Central memory CD8-positive, alpha-beta T cell (primary cell): Measurements from ENCODE around the gene RAB17.

Experiments
- ATAC-seq: fragments of 150-1000 bp; cut with Tn5 transposase; replicated peaks from 2 replicates; pipeline ENCODE4 v1.10.0; 2022; ENCODE audit warnings: mild to moderate bottlenecking, moderate FRiP score, moderate number of reproducible peaks; ENCODE audit not compliant: poor library complexity, severe bottlenecking; ENCODE audit errors: extremely low read depth
- DNase-seq, 2 donors: peaks; one replicate each; pipeline ENCODE4 v3.0.0; 2021; ENCODE audit warnings: low spot score in 2 of 2
- H3K27ac Mint-ChIP-seq: one replicate; pipeline ENCODE4 v1.8.0; 2022; ENCODE audit warnings: low read depth, mild to moderate bottlenecking, moderate library complexity, mixed read lengths
- H3K27me3 Mint-ChIP-seq: one replicate; pipeline ENCODE4 v1.8.0; 2022; ENCODE audit warnings: mixed read lengths
- H3K36me3 Mint-ChIP-seq: one replicate; pipeline ENCODE4 v1.8.0; 2022; ENCODE audit warnings: mild to moderate bottlenecking, moderate library complexity, mixed read lengths; ENCODE audit not compliant: insufficient read depth
- H3K4me1 Mint-ChIP-seq: one replicate; pipeline ENCODE4 v1.8.0; 2022; ENCODE audit warnings: mixed read lengths
- H3K4me3 Mint-ChIP-seq: one replicate; pipeline ENCODE4 v1.8.0; 2022; ENCODE audit warnings: mild to moderate bottlenecking, moderate library complexity, mixed read lengths
- H3K9me3 Mint-ChIP-seq: one replicate; pipeline ENCODE4 v1.8.0; 2022; ENCODE audit warnings: mixed read lengths

The RAB17 gene

DNA sequence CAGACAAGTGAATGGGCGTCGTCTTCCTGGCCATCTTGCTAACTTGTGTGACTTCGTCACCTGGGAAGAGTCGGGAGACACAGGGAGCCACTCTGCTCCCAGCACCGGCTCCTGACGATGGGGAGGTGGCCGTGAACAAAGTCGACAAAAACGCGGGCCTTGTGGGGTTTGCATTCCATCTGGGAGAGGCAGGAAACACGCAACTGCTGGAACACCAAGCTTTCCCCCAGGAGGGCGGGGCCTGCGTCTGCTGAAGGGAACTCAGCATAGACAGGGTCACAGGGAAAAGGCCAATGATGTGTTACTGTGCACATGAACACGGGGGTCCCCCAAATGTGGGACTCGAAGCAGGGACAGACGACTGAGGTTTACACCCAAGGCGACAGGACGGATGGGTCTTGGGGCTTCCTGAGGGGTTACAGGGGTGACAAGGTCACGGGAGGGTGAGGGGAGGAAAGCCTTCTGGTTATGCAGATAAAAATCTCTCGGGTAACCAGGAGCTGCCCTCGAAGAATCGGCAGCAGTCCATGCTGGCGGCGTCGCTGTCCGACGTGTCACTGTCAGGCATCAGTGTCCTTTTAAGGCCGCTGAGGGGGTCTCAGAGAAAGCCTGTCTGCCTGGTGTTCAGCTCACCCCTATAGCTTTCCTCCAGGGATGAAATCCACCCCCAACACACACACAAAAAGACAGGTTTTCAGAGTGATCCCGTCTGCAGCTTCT, 52.4 kb downstream of the RAB17 start:
- no peak overlapping the region for H3K4me3 Mint-ChIP-seq
- no peaks in the 10 kb centered on the region for H3K4me1 Mint-ChIP-seq
- H3K27ac Mint-ChIP-seq: no peak overlapping the region
- no peak for DNase-seq
- no peaks in the 10 kb centered on the region for H3K9me3 Mint-ChIP-seq
- ATAC-seq: no peak
- H3K27me3 Mint-ChIP-seq: peaks cover 58% of the 10 kb centered on the region
- H3K36me3 Mint-ChIP-seq: no peaks in the 10 kb centered on the region

DNA sequence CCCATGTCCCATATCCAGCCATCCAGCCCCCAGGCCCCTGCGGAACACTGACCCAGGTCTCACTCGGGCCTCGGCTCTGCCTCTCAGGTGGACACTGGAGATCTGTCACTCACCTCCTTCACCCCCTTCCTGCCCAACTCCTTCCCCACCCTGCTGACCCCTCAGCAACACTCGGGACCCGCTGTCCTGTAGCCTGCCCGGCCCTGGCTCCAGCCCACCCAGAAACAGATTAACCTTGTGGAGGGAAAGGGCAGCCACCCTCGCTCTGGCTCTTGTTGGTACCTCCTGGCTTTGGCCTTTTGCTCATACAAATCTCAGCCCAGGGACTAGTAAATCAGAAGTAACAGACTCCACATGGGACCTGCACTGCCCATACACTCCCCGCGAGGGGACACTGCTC, 53.9 kb downstream of the RAB17 start:
- Mint-ChIP-seq H3K4me1 (no peaks in the 10 kb centered on the region), H3K4me3 (no peak overlapping the region), H3K9me3 (no peaks in the 10 kb centered on the region), H3K27me3 (peaks cover 53% of the 10 kb centered on the region), H3K36me3 (no peaks in the 10 kb centered on the region), H3K27ac (no peak overlapping the region)
- no peak for ATAC-seq
- no peak for DNase-seq

DNA sequence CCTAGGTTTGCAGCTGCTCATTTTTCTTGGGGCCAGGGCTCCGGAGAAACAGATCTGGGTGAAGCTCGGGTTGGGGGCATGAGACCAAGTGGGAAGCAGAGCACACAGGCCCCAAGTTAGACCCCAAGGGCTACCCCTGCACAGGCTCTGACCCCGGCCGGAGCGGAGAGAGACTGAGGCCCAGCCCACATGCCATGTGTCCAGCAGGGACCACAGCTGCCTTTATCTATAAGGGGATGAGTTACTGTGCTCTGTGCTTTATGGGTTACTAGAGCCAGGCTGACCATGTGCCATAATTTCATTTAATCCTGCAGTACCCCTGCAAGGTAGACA, 54.5 kb downstream of the RAB17 start:
- Mint-ChIP-seq H3K27me3 (peaks cover 47% of the 10 kb centered on the region), H3K4me3 (no peak overlapping the region), H3K4me1 (no peaks in the 10 kb centered on the region), H3K9me3 (no peaks in the 10 kb centered on the region), H3K27ac (no peak overlapping the region), H3K36me3 (no peaks in the 10 kb centered on the region)
- no peak for DNase-seq
- ATAC-seq: no peak

- Mint-ChIP-seq H3K36me3 (no peaks in the 10 kb centered on the region), H3K9me3 (no peaks in the 10 kb centered on the region), H3K27me3 (peaks cover 46% of the 10 kb centered on the region), H3K4me1 (no peaks in the 10 kb centered on the region), H3K27ac (no peak overlapping the region), H3K4me3 (no peak overlapping the region)
- no peak for ATAC-seq
- DNase-seq: no peak
Observed at GRCh38 chr2:237535385-237536082, 55.0 kb downstream of the RAB17 start.

DNA sequence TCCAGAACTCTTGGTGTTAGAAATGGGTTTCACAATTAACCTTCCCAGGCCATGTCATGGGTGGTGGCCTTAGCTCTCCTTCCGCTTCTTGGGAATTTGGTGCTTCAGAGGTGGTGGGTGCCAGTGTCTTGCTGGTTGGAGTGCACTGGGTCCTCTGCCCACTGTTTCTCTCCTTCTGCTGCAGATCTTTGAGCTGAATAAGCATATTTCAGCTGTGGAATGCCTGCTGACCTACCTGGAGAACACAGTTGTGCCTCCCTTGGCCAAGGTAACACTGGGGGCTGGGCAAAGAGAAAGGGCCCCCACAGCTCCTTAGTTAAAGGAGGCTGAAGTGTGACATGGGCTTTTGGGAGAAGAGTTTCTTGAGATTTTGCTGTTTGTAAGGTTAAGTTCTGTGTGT, 56.2 kb downstream of the RAB17 start:
- Mint-ChIP-seq H3K27ac (no peak overlapping the region), H3K4me3 (no peak overlapping the region), H3K27me3 (peaks cover 39% of the 10 kb centered on the region), H3K9me3 (no peaks in the 10 kb centered on the region), H3K36me3 (no peaks in the 10 kb centered on the region), H3K4me1 (no peaks in the 10 kb centered on the region)
- ATAC-seq (no peak), DNase-seq (no peak)

- DNase-seq (no peak), ATAC-seq (no peak)
- Mint-ChIP-seq H3K27ac (no peak overlapping the region), H3K36me3 (no peaks in the 10 kb centered on the region), H3K27me3 (peaks cover 33% of the 10 kb centered on the region), H3K9me3 (no peaks in the 10 kb centered on the region), H3K4me3 (no peak overlapping the region), H3K4me1 (no peaks in the 10 kb centered on the region)
Observed at GRCh38 chr2:237533668-237534161, 56.8 kb downstream of the RAB17 start.

- Mint-ChIP-seq H3K9me3 (no peaks in the 10 kb centered on the region), H3K4me3 (no peak overlapping the region), H3K27ac (no peak overlapping the region), H3K27me3 (peaks cover 17% of the 10 kb centered on the region), H3K4me1 (no peaks in the 10 kb centered on the region), H3K36me3 (no peaks in the 10 kb centered on the region)
- no peak for DNase-seq
- ATAC-seq: no peak
Observed at GRCh38 chr2:237532160-237532559, 58.4 kb downstream of the RAB17 start.

DNA sequence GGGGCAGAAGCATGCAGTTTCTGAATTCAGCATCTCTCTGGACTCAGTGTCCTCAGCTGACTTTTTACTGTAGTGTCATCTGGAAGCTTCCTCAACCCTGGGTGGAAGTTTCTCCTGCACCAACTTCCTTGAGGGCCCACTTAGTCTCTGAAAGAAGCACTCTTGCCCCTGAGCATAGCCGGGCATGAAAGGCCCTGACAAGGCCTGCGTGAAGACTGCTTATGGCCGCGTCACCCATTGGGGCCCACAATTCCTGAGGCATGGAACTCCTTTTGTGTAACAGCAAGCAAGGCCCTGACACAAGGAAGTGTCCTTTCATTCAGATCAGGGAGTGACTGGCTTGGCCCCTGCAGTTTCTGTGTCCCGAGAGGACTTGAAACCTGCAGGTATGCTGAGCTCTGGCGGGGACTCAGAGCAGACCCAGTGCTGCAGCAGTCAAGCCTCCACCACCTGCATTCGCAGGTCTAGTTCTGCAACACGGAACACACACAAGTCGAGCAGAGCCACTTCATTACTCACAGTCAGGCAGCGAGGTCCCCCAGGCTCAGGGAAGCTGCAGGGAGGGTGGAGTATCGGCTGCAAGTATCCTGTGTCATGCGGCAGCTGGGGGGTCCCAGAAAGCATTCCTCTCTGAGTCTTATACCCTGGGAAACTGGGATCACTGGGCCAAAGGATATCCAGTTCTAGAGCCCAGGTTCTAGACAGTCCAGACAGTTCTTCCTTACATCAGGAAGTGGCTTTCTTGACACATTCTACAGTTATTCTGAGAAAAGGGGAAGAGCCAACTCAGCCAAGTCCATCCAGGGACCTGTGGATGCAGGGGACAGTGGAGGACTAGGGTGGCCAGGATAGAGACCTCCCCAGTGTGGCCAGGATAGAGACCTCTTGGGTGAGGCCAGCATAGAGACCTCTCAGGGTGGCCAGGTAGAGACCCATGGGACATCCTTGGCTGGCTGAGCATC, 59.8 kb downstream of the RAB17 start:
- no peak for ATAC-seq
- Mint-ChIP-seq H3K9me3 (no peaks in the 10 kb centered on the region), H3K27ac (no peak overlapping the region), H3K4me3 (no peak overlapping the region), H3K27me3 (peaks cover 3% of the 10 kb centered on the region), H3K36me3 (no peaks in the 10 kb centered on the region), H3K4me1 (no peaks in the 10 kb centered on the region)
- no peak for DNase-seq

DNA sequence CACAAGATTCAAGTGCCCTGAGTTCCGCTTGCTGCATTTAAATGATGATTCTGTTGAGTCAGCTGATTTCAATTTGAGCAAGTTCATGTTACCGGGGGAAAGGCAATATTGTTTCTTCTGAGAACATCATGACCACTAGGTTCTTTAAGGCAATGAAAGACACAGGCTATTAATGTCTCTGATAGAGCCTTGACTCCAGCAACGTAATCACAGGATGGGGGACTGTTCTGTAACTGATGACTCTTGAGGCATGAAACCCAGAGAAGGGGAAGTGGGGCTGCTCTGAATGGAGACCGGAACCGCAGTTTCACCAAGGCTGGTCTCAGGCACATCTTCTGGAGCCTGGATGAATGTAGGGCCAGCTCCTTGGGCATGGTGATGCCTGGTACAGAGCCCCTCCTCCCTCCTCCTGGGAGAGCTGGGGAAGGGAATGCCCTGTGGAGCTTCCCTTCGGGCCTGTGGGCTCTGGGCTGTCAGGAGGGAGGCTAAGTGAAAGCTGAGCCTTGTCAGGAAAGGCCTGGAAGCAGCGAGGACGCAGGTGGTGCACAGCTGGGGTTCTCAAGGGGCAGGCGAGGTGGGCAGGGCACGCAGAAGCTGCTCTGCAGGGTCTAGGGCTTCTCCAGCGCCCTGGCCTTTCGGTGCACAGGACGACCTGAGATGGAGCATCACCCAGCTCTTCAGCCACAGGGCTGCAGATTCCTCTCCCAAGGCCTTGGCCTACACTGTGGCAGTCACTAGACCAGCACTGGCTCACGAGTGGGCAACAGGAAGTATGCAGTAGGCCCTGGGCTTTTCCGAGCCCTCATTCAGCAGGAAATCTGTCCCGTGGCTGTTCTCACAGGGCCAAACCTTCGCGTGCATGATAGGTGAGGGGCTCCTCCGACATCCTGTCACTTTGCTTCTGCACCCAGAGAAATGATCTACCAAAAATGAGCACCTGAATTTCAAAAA, 60.8 kb downstream of the RAB17 start:
- DNase-seq (no peak), ATAC-seq (no peak)
- Mint-ChIP-seq H3K27me3 (no peaks in the 10 kb centered on the region), H3K4me1 (no peaks in the 10 kb centered on the region), H3K36me3 (no peaks in the 10 kb centered on the region), H3K27ac (no peak overlapping the region), H3K4me3 (no peak overlapping the region), H3K9me3 (no peaks in the 10 kb centered on the region)

DNA sequence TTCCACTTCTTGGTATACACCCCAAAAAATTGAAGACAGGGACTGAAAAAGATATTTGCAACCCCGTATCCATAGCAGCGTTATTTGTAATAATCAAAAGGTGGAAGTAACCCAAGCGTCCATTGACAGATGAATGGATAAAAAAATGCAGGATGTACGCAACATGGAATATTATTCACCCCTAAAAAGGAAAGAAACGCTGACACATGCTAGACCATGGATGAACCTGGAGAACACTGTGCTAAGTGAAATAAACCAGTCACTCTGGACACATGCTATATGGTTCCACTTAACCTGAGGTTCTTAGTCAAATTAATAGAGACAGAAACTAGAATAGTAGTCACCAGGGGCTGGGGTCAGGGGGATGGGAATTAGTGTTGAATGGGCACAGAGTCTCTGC, 62.8 kb downstream of the RAB17 start:
- no peaks in the 10 kb centered on the region for H3K27me3 Mint-ChIP-seq
- no peaks in the 10 kb centered on the region for H3K36me3 Mint-ChIP-seq
- no peak overlapping the region for H3K4me3 Mint-ChIP-seq
- no peak for DNase-seq
- no peaks in the 10 kb centered on the region for H3K4me1 Mint-ChIP-seq
- no peaks in the 10 kb centered on the region for H3K9me3 Mint-ChIP-seq
- H3K27ac Mint-ChIP-seq: no peak overlapping the region
- ATAC-seq: no peak

DNA sequence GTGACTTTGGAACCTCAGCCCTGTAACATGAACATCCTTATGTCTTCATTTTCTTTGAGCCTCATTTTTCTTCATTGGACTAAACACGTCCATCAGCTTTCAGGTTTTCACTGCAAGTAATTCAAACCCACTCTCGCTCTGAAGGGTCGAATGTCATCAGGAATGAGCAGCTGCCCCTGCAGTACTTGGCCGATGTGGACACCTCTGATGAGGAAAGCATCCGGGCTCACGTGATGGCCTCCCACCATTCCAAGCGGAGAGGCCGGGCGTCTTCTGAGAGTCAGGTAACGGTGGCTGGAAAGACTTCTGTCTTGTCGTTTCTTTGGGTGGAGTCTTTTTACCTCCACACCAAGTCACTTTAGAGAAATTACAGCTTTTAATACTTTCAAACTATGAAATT, 63.3 kb downstream of the RAB17 start:
- H3K27ac Mint-ChIP-seq: no peak overlapping the region
- no peaks in the 10 kb centered on the region for H3K4me1 Mint-ChIP-seq
- DNase-seq (no peak), ATAC-seq (no peak)
- H3K4me3 Mint-ChIP-seq: no peak overlapping the region
- no peaks in the 10 kb centered on the region for H3K9me3 Mint-ChIP-seq
- no peaks in the 10 kb centered on the region for H3K27me3 Mint-ChIP-seq
- no peaks in the 10 kb centered on the region for H3K36me3 Mint-ChIP-seq
